ENCODE data around the gene IFIH1.
A peak's percentile ranks its signal among the peaks of the same experiment; 100 is the strongest.

Gene IFIH1

DNA sequence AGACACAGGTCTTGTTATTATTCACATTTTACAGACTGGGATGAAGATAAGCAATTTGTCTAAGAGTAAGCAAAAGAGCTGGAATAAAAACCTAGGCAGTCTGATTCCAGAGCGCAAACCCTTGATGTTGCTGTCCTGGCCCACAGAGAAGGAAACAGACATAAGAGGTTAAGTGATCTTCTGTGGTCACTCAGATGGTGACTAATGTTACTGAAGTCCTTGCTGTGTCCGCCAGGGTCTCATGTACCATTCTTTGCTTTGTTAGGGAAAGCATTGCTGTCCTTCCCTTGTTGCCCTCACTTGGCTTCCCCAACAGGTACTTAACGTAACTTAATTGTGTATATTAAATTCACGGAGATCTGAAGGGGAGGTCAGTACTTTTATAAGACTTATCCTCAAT is 60.3 kb downstream of the IFIH1 start:
- Histone ChIP-seq H2AFZ (ENCODE audit: low read length, unreplicated experiment) (no peak overlapping the region), H3K4me3 (ENCODE audit: low read depth, low read length) (no peak overlapping the region), H3K27ac (ENCODE audit: low read depth, low read length) (no peak overlapping the region), H3K27me3 (ENCODE audit: insufficient read depth, low read length) (no peaks in the 10 kb centered on the region), H3K36me3 (ENCODE audit: insufficient read depth, low read length) (no peaks in the 10 kb centered on the region), H3K79me2 (ENCODE audit: control insufficient read depth, insufficient read depth, low read length, unreplicated experiment) (no peaks in the 10 kb centered on the region), H3K4me1 (ENCODE audit: control insufficient read depth, insufficient read depth, low read length, unreplicated experiment) (peaks cover 47% of the 10 kb centered on the region)

DNA sequence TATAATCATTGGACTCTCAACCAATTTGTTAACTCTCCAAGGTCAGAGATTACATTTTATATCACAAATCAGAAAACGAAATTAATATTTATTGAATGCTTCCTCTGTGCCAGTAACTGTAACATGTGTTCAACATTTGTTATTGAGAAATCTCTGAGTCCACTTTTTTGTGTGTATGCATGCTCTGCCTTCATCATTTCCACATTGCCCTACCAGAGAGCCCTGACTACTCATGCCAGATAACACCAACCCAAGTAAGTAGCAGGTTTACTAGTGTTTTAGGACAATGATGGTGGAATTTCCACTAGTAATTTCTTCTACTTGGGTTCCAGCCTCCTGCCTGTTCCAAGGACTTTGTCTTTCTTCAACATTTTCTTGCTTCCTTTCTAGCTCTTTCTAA is 61.1 kb downstream of the IFIH1 start:
- Histone ChIP-seq H3K36me3 (ENCODE audit: insufficient read depth, low read length) (no peaks in the 10 kb centered on the region), H3K27ac (ENCODE audit: low read depth, low read length) (peak overlapping the region; percentile 30; the same call in 1 of the 2 replicates), H3K4me3 (ENCODE audit: low read depth, low read length) (no peak overlapping the region), H3K27me3 (ENCODE audit: insufficient read depth, low read length) (no peaks in the 10 kb centered on the region), H2AFZ (ENCODE audit: low read length, unreplicated experiment) (peak overlapping the region; percentile 28), H3K79me2 (ENCODE audit: control insufficient read depth, insufficient read depth, low read length, unreplicated experiment) (no peaks in the 10 kb centered on the region), H3K4me1 (ENCODE audit: control insufficient read depth, insufficient read depth, low read length, unreplicated experiment) (peaks cover 47% of the 10 kb centered on the region)

DNA sequence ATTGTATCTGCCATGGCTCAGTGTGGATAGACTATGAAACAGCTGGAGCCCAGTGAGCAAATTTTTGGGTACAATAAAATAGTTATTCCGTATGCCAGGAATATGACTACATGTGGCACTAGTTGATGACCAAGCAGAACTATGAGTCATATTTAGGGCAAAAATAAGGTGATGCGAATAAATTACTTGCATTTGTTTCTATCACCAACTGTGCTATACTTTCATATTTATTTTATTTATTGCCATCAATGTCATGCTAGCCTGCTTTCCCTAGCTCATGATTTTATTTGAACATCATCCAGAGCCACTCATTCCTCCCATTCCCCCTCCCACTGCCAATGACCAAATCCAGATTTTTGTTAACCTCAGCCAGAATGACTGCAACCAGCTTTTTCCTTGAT is 61.9 kb downstream of the IFIH1 start:
- peak overlapping the region; percentile 5 for H2AFZ ChIP-seq (ENCODE audit: low read length, unreplicated experiment)
- H3K27me3 ChIP-seq (ENCODE audit: insufficient read depth, low read length), result no peaks in the 10 kb centered on the region
- no peaks in the 10 kb centered on the region for H3K36me3 ChIP-seq (ENCODE audit: insufficient read depth, low read length)
- no peak overlapping the region for H3K4me3 ChIP-seq (ENCODE audit: low read depth, low read length)
- H3K79me2 ChIP-seq (ENCODE audit: control insufficient read depth, insufficient read depth, low read length, unreplicated experiment), result no peaks in the 10 kb centered on the region
- peaks cover 42% of the 10 kb centered on the region for H3K4me1 ChIP-seq (ENCODE audit: control insufficient read depth, insufficient read depth, low read length, unreplicated experiment)
- H3K27ac ChIP-seq (ENCODE audit: low read depth, low read length), result peak overlapping the region; percentile 30

DNA sequence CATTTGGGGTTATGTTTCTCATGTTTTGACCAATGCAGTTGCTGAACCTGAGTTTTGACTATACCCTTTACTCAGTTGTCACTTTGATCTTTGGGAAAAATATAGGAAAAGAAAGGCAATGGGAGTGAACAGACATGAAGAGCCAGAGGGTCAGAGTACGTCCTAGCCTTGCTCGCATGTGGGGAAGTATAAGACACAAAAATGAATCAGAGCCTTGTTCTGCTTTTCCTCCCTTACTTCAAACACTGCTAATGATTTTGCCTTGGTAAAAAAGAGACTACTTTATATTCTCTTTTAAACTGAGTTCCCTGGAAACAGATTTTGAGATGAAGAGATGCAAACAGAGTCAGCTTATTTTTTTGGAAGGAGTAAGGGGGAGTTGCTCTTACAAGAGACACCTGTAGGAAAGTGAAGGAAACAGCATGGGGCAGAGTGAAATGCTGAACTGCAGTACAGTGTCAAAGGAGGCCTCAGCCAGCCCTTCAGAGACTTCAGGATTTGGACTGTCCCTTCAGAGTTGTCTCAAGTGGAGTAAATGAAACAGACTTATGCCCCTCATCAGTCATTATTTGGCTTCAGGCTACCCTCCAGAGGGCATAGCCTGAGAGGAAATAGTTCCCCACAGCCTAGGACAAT is 64.1 kb downstream of the IFIH1 start:
- no peaks in the 10 kb centered on the region for H3K27me3 ChIP-seq (ENCODE audit: insufficient read depth, low read length)

DNA sequence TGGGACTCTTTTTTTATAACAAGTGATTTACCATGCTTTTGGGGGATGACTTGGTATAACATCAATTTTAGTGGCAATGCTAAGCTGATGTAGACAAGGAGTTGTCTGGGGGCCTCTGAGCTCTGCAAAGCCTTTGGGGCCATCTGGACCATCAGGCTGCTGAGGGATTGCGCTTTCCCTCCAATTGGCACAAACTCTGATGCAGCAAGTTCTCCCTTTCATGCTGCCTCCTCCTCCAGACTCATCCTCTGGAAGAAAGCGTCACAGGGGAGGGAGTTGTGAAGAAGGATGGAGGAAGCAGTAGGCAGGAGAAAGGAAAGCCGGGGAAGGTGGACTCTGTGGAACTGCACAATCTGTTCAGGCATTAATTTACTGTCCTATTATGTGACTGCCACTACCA is 65.0 kb downstream of the IFIH1 start:
- Histone ChIP-seq H3K79me2 (ENCODE audit: control insufficient read depth, insufficient read depth, low read length, unreplicated experiment) (no peaks in the 10 kb centered on the region), H3K36me3 (ENCODE audit: insufficient read depth, low read length) (no peaks in the 10 kb centered on the region)

More for the DNA sequence above, 64.1 kb downstream of the IFIH1 start:
- Histone ChIP-seq H2AFZ (ENCODE audit: low read length, unreplicated experiment) (no peak overlapping the region), H3K27ac (ENCODE audit: low read depth, low read length) (no peak overlapping the region), H3K4me3 (ENCODE audit: low read depth, low read length) (no peak overlapping the region), H3K4me1 (ENCODE audit: control insufficient read depth, insufficient read depth, low read length, unreplicated experiment) (peaks cover 27% of the 10 kb centered on the region), H3K36me3 (ENCODE audit: insufficient read depth, low read length) (no peaks in the 10 kb centered on the region), H3K79me2 (ENCODE audit: control insufficient read depth, insufficient read depth, low read length, unreplicated experiment) (no peaks in the 10 kb centered on the region)

DNA sequence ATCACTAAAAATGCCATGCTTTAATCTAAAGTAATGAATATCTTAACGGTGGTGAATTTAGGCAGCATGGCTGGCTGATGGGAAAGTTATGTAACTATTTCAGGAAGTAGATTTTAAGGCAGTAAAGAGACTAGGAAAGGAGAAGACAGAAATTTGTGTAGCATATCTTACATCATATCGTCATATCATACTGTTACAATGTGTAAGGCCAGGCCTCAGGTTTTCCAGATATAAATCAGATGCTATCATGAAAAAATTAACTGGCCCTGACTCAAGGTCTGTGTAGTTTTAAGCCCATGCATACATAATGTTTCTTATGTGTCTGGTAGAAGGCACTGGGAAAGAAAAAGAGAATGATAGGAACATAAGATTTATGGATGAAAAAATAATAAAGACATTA is 66.3 kb downstream of the IFIH1 start:
- H3K36me3 ChIP-seq (ENCODE audit: insufficient read depth, low read length), result no peaks in the 10 kb centered on the region
- no peaks in the 10 kb centered on the region for H3K79me2 ChIP-seq (ENCODE audit: control insufficient read depth, insufficient read depth, low read length, unreplicated experiment)
- no peak overlapping the region for H3K4me3 ChIP-seq (ENCODE audit: low read depth, low read length)
- peaks cover 6% of the 10 kb centered on the region for H3K4me1 ChIP-seq (ENCODE audit: control insufficient read depth, insufficient read depth, low read length, unreplicated experiment)
- H3K27me3 ChIP-seq (ENCODE audit: insufficient read depth, low read length), result no peaks in the 10 kb centered on the region
- no peak overlapping the region for H3K27ac ChIP-seq (ENCODE audit: low read depth, low read length)
- H2AFZ ChIP-seq (ENCODE audit: low read length, unreplicated experiment), result no peak overlapping the region

More for the DNA sequence above, 65.0 kb downstream of the IFIH1 start:
- peaks cover 18% of the 10 kb centered on the region for H3K4me1 ChIP-seq (ENCODE audit: control insufficient read depth, insufficient read depth, low read length, unreplicated experiment)
- H3K27ac ChIP-seq (ENCODE audit: low read depth, low read length), result no peak overlapping the region
- H3K27me3 ChIP-seq (ENCODE audit: insufficient read depth, low read length), result no peaks in the 10 kb centered on the region
- no peak overlapping the region for H3K4me3 ChIP-seq (ENCODE audit: low read depth, low read length)
- no peak overlapping the region for H2AFZ ChIP-seq (ENCODE audit: low read length, unreplicated experiment)

DNA sequence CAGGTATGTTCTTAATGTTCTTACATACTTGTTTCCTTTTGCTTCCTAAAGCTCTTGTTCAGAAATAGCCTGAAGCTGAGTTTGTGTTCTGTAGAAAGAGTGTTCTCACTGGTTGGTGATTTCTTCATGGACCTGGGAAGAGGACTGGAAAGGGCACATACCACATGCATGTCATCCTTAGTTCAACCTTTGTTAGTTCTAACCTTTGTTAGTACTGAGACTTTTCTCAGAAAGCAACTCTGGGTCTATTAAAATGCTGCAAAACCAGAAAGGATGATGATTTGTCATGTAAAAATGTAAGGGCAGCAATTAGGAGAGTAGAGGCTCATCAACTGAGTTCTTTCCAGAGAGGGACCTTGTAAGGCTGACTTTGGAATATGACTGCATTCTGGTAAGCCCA is 72.7 kb downstream of the IFIH1 start:
- H3K27me3 ChIP-seq (ENCODE audit: insufficient read depth, low read length), result no peaks in the 10 kb centered on the region
- H2AFZ ChIP-seq (ENCODE audit: low read length, unreplicated experiment), result peak overlapping the region; percentile 4
- H3K4me3 ChIP-seq (ENCODE audit: low read depth, low read length), result no peak overlapping the region
- peaks cover 24% of the 10 kb centered on the region for H3K79me2 ChIP-seq (ENCODE audit: control insufficient read depth, insufficient read depth, low read length, unreplicated experiment)
- peaks cover 38% of the 10 kb centered on the region for H3K4me1 ChIP-seq (ENCODE audit: control insufficient read depth, insufficient read depth, low read length, unreplicated experiment)
- no peaks in the 10 kb centered on the region for H3K36me3 ChIP-seq (ENCODE audit: insufficient read depth, low read length)
- H3K27ac ChIP-seq (ENCODE audit: low read depth, low read length), result peak overlapping the region; percentile 90

DNA sequence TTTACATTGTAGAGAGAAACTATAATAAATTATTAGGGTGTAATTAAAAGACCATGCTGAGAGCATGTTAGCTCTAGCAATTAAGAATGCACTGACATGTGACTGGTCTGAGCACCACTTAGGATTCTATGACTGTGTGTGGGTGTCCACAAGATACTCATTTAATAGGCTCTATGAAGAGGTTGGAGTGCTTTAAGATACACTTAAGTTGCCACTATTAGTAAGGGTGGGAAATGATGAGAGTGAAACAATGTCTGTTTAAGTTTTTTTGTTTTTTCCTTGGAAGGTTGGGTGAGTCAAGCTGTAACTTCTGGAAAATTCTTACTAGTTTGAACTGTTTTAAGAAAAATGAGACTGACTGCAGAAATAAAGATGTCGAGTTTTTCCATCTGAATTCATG is 73.4 kb downstream of the IFIH1 start:
- H3K4me3 ChIP-seq (ENCODE audit: low read depth, low read length), result peak overlapping the region; percentile 55; the same call in 1 of the 2 replicates
- H2AFZ ChIP-seq (ENCODE audit: low read length, unreplicated experiment), result peak overlapping the region; percentile 2
- no peaks in the 10 kb centered on the region for H3K36me3 ChIP-seq (ENCODE audit: insufficient read depth, low read length)
- no peaks in the 10 kb centered on the region for H3K27me3 ChIP-seq (ENCODE audit: insufficient read depth, low read length)
- H3K79me2 ChIP-seq (ENCODE audit: control insufficient read depth, insufficient read depth, low read length, unreplicated experiment), result peaks cover 31% of the 10 kb centered on the region
- H3K4me1 ChIP-seq (ENCODE audit: control insufficient read depth, insufficient read depth, low read length, unreplicated experiment), result peaks cover 45% of the 10 kb centered on the region
- H3K27ac ChIP-seq (ENCODE audit: low read depth, low read length), result peak overlapping the region; percentile 90

DNA sequence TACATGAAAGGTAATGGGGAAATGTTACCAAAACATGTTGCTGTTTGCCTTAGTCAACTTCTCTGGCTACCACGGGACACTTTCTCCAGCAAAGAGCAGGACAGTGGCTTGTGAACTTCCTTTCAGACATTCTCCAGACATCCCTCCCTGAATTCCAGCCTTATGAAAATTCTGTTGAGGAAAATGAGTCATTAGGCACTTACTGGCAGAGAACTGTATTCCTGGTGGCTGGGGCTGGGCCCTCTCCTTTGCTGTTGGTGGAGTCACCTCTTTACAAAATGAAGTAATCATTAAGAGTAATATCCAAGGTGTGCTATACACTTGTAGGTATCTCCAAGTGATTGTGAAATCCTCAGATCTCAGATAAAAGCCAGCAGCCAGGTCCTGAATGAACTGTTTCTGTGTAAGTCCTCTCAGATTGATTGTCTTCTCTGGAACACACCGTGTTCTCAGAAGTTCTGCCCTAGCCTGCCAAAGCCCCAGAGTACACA is 73.9 kb downstream of the IFIH1 start:
- peaks cover 4% of the 10 kb centered on the region for H3K36me3 ChIP-seq (ENCODE audit: insufficient read depth, low read length)
- H3K27ac ChIP-seq (ENCODE audit: low read depth, low read length), result peak overlapping the region; percentile 90
- H3K27me3 ChIP-seq (ENCODE audit: insufficient read depth, low read length), result no peaks in the 10 kb centered on the region
- H3K4me1 ChIP-seq (ENCODE audit: control insufficient read depth, insufficient read depth, low read length, unreplicated experiment), result peaks cover 49% of the 10 kb centered on the region
- peak overlapping the region; percentile 2 for H2AFZ ChIP-seq (ENCODE audit: low read length, unreplicated experiment)
- peak overlapping the region; percentile 55 for H3K4me3 ChIP-seq (ENCODE audit: low read depth, low read length)
- peaks cover 35% of the 10 kb centered on the region for H3K79me2 ChIP-seq (ENCODE audit: control insufficient read depth, insufficient read depth, low read length, unreplicated experiment)

DNA sequence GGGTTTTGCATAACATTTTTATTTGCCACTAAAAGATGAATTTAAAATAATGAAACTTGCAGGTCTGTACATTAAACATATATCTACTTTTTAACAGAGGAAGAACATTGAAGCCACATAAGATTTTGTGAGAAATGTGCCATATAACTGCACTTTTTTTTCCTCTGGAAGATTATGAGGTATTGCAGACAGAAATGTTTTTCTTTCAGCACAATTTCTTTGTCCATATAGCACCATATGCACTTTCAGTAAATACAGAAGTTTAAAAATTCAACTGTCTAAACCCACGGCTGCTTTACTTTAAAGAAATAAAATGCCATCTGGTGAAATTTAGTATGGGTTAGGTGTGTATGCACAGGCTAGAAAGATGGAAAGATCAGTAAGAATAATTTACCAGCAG is 74.8 kb downstream of the IFIH1 start:
- Histone ChIP-seq H3K4me1 (ENCODE audit: control insufficient read depth, insufficient read depth, low read length, unreplicated experiment) (peaks cover 49% of the 10 kb centered on the region), H3K36me3 (ENCODE audit: insufficient read depth, low read length) (peaks cover 12% of the 10 kb centered on the region), H3K27me3 (ENCODE audit: insufficient read depth, low read length) (no peaks in the 10 kb centered on the region), H3K4me3 (ENCODE audit: low read depth, low read length) (peak overlapping the region; percentile 91), H3K27ac (ENCODE audit: low read depth, low read length) (peak overlapping the region; percentile 90), H2AFZ (ENCODE audit: low read length, unreplicated experiment) (peak overlapping the region; percentile 18), H3K79me2 (ENCODE audit: control insufficient read depth, insufficient read depth, low read length, unreplicated experiment) (peaks cover 36% of the 10 kb centered on the region)

DNA sequence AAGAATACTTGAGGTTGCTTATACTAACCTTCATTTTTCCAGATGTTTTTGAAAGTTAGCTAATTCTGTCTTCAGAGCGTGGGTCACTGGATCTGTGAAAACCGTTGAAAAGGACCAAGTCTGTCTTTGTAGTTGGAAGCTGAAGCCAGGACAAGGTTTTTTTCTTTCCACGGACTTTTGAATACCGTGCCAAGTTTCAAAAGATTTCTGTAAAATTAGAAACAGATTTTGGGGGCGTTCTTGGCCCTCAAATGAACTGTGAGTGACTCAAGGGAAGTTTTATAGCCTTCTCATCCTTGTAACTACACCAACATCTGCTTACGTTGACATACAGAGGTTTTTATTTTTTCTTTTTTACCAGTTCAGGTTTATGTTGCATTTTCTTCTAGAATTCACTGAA is 75.2 kb downstream of the IFIH1 start, which contains the start of gene FAP:
Gene FAP, minus strand, starts transcription at position 152 of the 400 bp plus-strand sequence. Its CDS starts 118 bp downstream, at position 34.
- Histone ChIP-seq H3K27ac (ENCODE audit: low read depth, low read length) (peak within 1 kb of the TSS; percentile 90), H2AFZ (ENCODE audit: low read length, unreplicated experiment) (peak within 1 kb of the TSS; percentile 89), H3K4me3 (ENCODE audit: low read depth, low read length) (peak within 1 kb of the TSS; percentile 91), H3K36me3 (ENCODE audit: insufficient read depth, low read length) (peaks cover 16% of the 10 kb centered on the region), H3K27me3 (ENCODE audit: insufficient read depth, low read length) (no peaks in the 10 kb centered on the region), H3K79me2 (ENCODE audit: control insufficient read depth, insufficient read depth, low read length, unreplicated experiment) (peaks cover 36% of the 10 kb centered on the region), H3K4me1 (ENCODE audit: control insufficient read depth, insufficient read depth, low read length, unreplicated experiment) (peaks cover 49% of the 10 kb centered on the region)

Data from ACC112 (cell line).